OCI-LY7 (cell line): ENCODE measurements around the gene COL6A2. TPM values are rescaled to one million over a fixed set of nuclear protein-coding genes. Genes with fewer than 3 reads are reported as not detected.

ENCODE experiments used
- BruUV-seq: library from RNA; stranded (reverse); fragments of 400-500 nt; replicated peaks from 2 replicates; lab custom pipeline; 2021; lab: Mats Ljungman, UMichigan
- CTCF ChIA-PET: fragments of 300-600 bp; sonication (Branson Sonifier 250); formaldehyde crosslinking; loops from one replicate; lab custom pipeline; 2022; ENCODE audit warnings: antibody characterized with exemption; ENCODE audit not compliant: unreplicated experiment; lab: Charles Lee
- POLR2A ChIA-PET: fragments of 300-600 bp; sonication (Branson Sonifier 250); formaldehyde crosslinking; loops from one replicate; lab custom pipeline; 2022; ENCODE audit warnings: antibody characterized with exemption; lab: Charles Lee
- DNase-seq: peaks from one replicate; pipeline ENCODE4 v3.0.0-alpha.2; 2015; ENCODE audit warnings: low spot score
- H2AFZ ChIP-seq: fragments of 200-600 bp; sonication (generic), shearing (Covaris generic); 2 replicates; pipeline ENCODE4 v1.6.1; 2014; ENCODE audit warnings: mild to moderate bottlenecking, antibody characterized with exemption, low read length, moderate library complexity
- H3K27ac ChIP-seq: fragments of 200-600 bp; sonication (generic); 2 replicates; pipeline ENCODE4 v1.5.1; 2014; ENCODE audit warnings: mixed run types, low read depth, mild to moderate bottlenecking, moderate library complexity, low read length, inconsistent platforms; ENCODE audit not compliant: poor library complexity, severe bottlenecking
- H3K36me3 ChIP-seq: fragments of 200-600 bp; sonication (generic); 2 replicates; pipeline ENCODE4 v1.6.1; 2014; ENCODE audit warnings: mild to moderate bottlenecking, antibody characterized with exemption, low read length, moderate library complexity, mixed read lengths; ENCODE audit not compliant: insufficient read depth
- H3K4me1 ChIP-seq: fragments of 200-600 bp; sonication (generic); 2 replicates; pipeline ENCODE4 v1.5.1; 2014; ENCODE audit warnings: mild to moderate bottlenecking, low read length; ENCODE audit not compliant: insufficient read depth, poor library complexity, severe bottlenecking
- H3K4me2 ChIP-seq: fragments of 200-600 bp; sonication (generic); 2 replicates; pipeline ENCODE4 v1.6.1; 2014; ENCODE audit warnings: mild to moderate bottlenecking, low read length
- H3K4me3 ChIP-seq: fragments of 200-600 bp; sonication (generic); 2 replicates; pipeline ENCODE4 v1.5.1; 2014; ENCODE audit warnings: mild to moderate bottlenecking, low read depth, low read length; ENCODE audit not compliant: poor library complexity, severe bottlenecking
- H3K79me2 ChIP-seq: fragments of 200-600 bp; sonication (generic); 2 replicates; pipeline ENCODE4 v1.6.1; 2016; ENCODE audit warnings: low read depth, mild to moderate bottlenecking, low read length, moderate library complexity, mixed read lengths; ENCODE audit not compliant: insufficient read depth
- H3K9me2 ChIP-seq: fragments of 200-600 bp; sonication (generic); 2 replicates; pipeline ENCODE4 v1.6.1; 2016; ENCODE audit warnings: mild to moderate bottlenecking, low read length, mixed read lengths; ENCODE audit not compliant: insufficient read depth
- H3K9me3 ChIP-seq: fragments of 200-600 bp; sonication (generic); 2 replicates; pipeline ENCODE4 v1.6.1; 2014; ENCODE audit warnings: mild to moderate bottlenecking, mixed run types, low read length, mixed read lengths
- H4K20me1 ChIP-seq: fragments of 200-600 bp; sonication (generic); 2 replicates; pipeline ENCODE4 v1.6.1; 2014; ENCODE audit warnings: mild to moderate bottlenecking, antibody characterized with exemption, low read length, moderate library complexity, mixed read lengths; ENCODE audit not compliant: insufficient read depth
- EZH2phosphoT487 ChIP-seq: fragments of 200-600 bp; sonication (generic); IDR thresholded peaks from 2 replicates; pipeline ENCODE4 v1.6.1; 2018; ENCODE audit warnings: low read depth, borderline replicate concordance, mild to moderate bottlenecking, mixed run types, antibody characterized with exemption, low read length, moderate library complexity, mixed read lengths
- intact Hi-C: fragments of 100-400 bp; cut with micrococcal nuclease; formaldehyde crosslinking; loops from one replicate; pipeline ENCODE4 v1.10.0; 2022; ENCODE audit not compliant: unreplicated experiment
- total RNA-seq, 2 experiments: library from RNA; depleted of rRNA in 1 of 2; stranded (reverse); fragments of >200 nt in 1 of 2; shearing (Covaris generic) in 1 of 2; gene quantifications; 2 replicates each; pipeline ENCODE4 v1.2.3, GENCODE V29; 2014 to 2022
- TF ChIP-seq, protein P1 (sequence below): fragments of 200-600 bp; sonication (generic); conservative IDR thresholded peaks from 2 replicates; pipeline ENCODE4 v1.5.1; 2014; ENCODE audit warnings: mild to moderate bottlenecking, antibody characterized with exemption, low read length, moderate library complexity, mixed read lengths

Gene COL6A2
- total RNA-seq, 2 experiments from 2014 or later, result not detected

GRCh38 chr21:46160657-46160906 is 62.7 kb downstream of the COL6A2 start:
- DNase-seq, result no peak
- Histone ChIP-seq H3K4me3 (no peak overlapping the region), H3K4me2 (no peak overlapping the region), H2AFZ (no peak overlapping the region), H3K9me2 (no peaks in the 10 kb centered on the region), H3K9me3 (peaks cover 3% of the 10 kb centered on the region; the same call in 1 of the 2 replicates), H4K20me1 (no peaks in the 10 kb centered on the region), H3K4me1 (no peaks in the 10 kb centered on the region), H3K27ac (no peak overlapping the region), H3K36me3 (no peaks in the 10 kb centered on the region), H3K79me2 (no peaks in the 10 kb centered on the region)
- ChIA-PET POLR2A (no interaction called here), CTCF (no interaction called here)
- TF ChIP-seq EZH2phosphoT487, result no peak
- TF ChIP-seq, protein P1, sequence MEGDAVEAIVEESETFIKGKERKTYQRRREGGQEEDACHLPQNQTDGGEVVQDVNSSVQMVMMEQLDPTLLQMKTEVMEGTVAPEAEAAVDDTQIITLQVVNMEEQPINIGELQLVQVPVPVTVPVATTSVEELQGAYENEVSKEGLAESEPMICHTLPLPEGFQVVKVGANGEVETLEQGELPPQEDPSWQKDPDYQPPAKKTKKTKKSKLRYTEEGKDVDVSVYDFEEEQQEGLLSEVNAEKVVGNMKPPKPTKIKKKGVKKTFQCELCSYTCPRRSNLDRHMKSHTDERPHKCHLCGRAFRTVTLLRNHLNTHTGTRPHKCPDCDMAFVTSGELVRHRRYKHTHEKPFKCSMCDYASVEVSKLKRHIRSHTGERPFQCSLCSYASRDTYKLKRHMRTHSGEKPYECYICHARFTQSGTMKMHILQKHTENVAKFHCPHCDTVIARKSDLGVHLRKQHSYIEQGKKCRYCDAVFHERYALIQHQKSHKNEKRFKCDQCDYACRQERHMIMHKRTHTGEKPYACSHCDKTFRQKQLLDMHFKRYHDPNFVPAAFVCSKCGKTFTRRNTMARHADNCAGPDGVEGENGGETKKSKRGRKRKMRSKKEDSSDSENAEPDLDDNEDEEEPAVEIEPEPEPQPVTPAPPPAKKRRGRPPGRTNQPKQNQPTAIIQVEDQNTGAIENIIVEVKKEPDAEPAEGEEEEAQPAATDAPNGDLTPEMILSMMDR, result no peak
- intact Hi-C loops, result no loop called here
- no TSS peak for BruUV-seq

DNA sequence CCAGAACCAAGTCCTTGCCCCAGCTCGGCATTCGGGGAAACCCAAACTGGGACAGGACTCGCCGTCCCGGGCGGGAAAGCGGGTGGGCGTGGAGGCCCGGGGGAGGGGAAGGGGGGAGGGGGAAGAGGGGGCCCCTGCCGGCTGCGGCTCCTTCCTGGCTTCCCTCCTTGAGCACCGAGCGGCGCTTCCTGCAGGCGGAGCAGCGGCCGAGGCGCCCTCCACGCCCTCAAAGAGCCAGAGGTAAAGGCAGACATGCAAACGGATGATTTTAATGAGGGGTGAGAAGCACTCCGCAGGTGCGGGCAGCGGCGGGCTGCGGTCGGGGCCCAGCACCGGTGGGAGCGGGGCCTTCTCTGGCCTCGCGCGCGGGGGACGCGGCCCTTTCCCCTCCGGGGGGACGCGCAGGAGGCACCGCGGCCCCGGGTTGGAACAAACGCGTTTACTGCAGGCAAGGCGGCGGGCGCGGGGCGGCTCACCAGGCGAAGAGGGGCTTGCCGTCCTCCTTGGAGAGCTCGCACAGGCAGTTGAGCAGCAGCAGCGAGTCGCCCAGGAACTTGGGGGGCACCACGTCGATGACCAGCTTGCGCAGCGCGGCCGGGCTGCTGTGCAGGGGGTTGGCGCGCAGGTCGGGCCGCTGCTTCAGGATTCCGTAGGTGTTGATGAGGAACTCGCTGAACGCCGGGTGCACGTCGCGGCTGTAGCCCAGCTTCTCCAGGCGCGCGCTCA is 63.2 kb downstream of the COL6A2 start:
- Histone ChIP-seq H3K27ac (no peak overlapping the region), H3K4me3 (no peak overlapping the region), H3K4me1 (no peaks in the 10 kb centered on the region), H3K4me2 (no peak overlapping the region), H2AFZ (no peak overlapping the region), H3K9me3 (peaks cover 3% of the 10 kb centered on the region; the same call in 1 of the 2 replicates), H3K36me3 (no peaks in the 10 kb centered on the region), H4K20me1 (no peaks in the 10 kb centered on the region), H3K9me2 (no peaks in the 10 kb centered on the region), H3K79me2 (no peaks in the 10 kb centered on the region)
- TF ChIP-seq, protein P1, result no peak
- TF ChIP-seq EZH2phosphoT487, result no peak
- ChIA-PET CTCF (no interaction called here), POLR2A (no interaction called here)
- no TSS peak for BruUV-seq
- intact Hi-C loops, result no loop called here
- DNase-seq, result no peak
